ENCODE results near the gene SLC9A9.
A peak's percentile ranks its signal among the peaks of the same experiment; 100 is the strongest.

SLC9A9 gene

DNA sequence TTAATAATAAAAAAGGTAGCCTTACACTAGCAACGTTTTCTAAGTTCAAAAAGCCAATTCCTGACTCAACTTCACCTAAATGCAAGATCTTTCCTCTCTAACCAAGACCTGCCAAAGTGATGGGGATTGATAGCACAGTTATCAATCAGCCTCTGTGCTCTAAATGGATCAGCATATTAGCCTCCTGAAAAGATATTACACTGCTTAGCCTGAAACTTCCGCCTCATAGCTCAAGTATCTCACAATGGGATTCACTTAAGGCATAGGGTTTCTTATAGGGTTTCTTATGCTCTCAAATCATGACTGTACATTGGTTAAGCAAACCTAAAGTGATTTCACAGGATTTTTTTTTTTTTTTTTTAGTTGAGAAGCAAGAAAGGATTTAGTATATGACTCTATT, 436 bp upstream of the SLC9A9 start:
- peaks cover 11% of the 10 kb centered on the region for H3K4me1 ChIP-seq
- no peak overlapping the region for H3K4me3 ChIP-seq
- H3K27me3 ChIP-seq = no peaks in the 10 kb centered on the region
- no peaks in the 10 kb centered on the region for H4K20me1 ChIP-seq
- no peak for TF ChIP-seq Cebpa-rat (IDR thresholded peaks at IDR 0.05)
- peak overlapping the region; percentile 85 for H3K4me2 ChIP-seq
- no peaks in the 10 kb centered on the region for H3K9me3 ChIP-seq
- no peak overlapping the region for H3K27ac ChIP-seq
- H3K36me3 ChIP-seq = no peaks in the 10 kb centered on the region
- H3K9ac ChIP-seq = no peak overlapping the region

DNA sequence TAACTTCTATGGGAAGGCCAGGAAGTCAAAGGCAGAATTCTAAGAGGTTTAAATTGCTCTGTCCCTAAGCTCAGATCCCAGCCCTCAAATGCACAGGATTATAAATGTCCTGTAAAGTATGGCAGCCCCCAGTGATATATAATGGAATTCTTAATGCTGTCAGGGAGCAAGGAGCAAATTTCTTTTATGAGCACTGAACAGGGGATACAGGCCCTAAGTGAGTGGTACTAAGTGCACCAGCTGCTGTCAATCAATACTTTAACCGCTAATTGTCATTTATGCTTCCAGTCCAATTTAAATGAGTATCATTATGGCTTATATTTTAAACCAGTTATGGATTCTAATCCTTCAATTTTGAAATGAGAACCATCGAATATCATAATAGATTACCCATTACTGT, 4.7 kb downstream of the SLC9A9 start:
- peaks cover 8% of the 10 kb centered on the region for H3K4me1 ChIP-seq
- H3K9ac ChIP-seq = no peak overlapping the region
- TF ChIP-seq Cebpa-rat (IDR thresholded peaks at IDR 0.05) = no peak
- H4K20me1 ChIP-seq = no peaks in the 10 kb centered on the region
- H3K4me3 ChIP-seq = no peak overlapping the region
- no peak overlapping the region for H3K27ac ChIP-seq
- no peaks in the 10 kb centered on the region for H3K27me3 ChIP-seq
- no peaks in the 10 kb centered on the region for H3K36me3 ChIP-seq
- H3K9me3 ChIP-seq = no peaks in the 10 kb centered on the region
- no peak overlapping the region for H3K4me2 ChIP-seq

DNA sequence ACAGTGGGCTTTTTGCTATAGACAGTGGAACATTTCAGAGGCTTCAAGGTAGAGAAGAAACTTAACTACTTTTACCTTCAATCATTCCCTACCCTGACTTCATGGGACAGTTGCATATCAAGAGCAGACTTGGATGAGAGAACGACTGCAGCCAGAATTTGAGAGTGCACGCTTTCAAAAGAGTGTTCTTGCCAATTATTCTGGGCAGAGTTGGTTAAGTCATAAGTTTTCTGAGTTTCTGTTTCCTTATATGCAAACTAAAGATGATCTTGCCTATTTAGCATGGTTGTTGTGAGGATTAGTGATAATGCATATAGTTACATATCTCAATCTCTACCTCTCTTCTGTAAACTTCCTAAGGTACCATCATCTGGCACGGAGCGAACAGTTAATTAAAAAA, 7.6 kb downstream of the SLC9A9 start:
- Histone ChIP-seq H3K9ac (no peak overlapping the region), H4K20me1 (no peaks in the 10 kb centered on the region), H3K9me3 (no peaks in the 10 kb centered on the region), H3K36me3 (no peaks in the 10 kb centered on the region), H3K4me2 (no peak overlapping the region), H3K4me1 (no peaks in the 10 kb centered on the region), H3K4me3 (no peak overlapping the region), H3K27me3 (no peaks in the 10 kb centered on the region), H3K27ac (no peak overlapping the region)
- no peak for TF ChIP-seq Cebpa-rat (IDR thresholded peaks at IDR 0.05)

DNA sequence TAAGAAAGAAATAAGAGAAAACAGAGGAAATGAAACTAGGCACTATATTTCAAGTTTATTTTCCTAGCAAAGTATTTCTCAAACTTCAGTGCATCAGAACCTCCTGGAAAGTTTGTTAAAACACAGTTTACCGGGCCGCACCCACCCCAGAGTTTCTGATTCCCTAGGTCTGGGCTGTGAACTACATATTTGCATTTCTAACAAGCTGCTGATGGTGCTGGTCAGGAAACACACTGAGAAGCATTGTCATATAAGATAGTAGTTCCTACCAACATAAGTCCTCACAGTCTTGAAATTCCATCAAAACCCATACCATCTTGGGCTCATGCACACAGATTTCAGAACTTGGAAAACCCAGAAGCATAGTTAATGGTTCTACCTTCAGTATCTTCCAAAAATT, 8.3 kb downstream of the SLC9A9 start:
- Histone ChIP-seq H3K4me3 (no peak overlapping the region), H3K36me3 (no peaks in the 10 kb centered on the region), H3K27ac (no peak overlapping the region), H4K20me1 (no peaks in the 10 kb centered on the region), H3K27me3 (no peaks in the 10 kb centered on the region), H3K4me2 (no peak overlapping the region), H3K4me1 (no peaks in the 10 kb centered on the region), H3K9ac (no peak overlapping the region), H3K9me3 (no peaks in the 10 kb centered on the region)
- no peak for TF ChIP-seq Cebpa-rat (IDR thresholded peaks at IDR 0.05)

DNA sequence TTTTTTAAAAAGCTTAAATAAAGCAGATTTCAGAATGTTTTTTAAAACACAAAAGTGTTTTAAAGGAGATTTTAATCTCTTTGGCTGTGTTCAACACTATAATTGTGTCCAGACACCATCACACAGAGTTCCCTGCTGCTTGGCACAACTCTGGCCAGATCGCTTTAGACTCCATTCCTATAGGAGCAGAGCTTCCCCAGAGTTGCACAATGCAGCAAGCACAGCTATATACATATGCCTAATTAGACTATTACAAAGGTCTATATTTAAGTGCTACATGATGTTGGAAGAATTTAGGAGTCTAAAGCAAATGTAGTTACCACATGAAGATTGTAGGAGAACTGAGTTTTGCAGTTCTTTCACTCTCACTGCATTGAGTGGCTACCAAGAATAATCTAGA, 11.2 kb downstream of the SLC9A9 start:
- H3K27me3 ChIP-seq = no peaks in the 10 kb centered on the region
- no peak overlapping the region for H3K27ac ChIP-seq
- H3K4me1 ChIP-seq = no peaks in the 10 kb centered on the region
- no peaks in the 10 kb centered on the region for H3K36me3 ChIP-seq
- no peak overlapping the region for H3K9ac ChIP-seq
- H3K9me3 ChIP-seq = no peaks in the 10 kb centered on the region
- no peak overlapping the region for H3K4me3 ChIP-seq
- no peak for TF ChIP-seq Cebpa-rat (IDR thresholded peaks at IDR 0.05)
- H4K20me1 ChIP-seq = no peaks in the 10 kb centered on the region
- H3K4me2 ChIP-seq = no peak overlapping the region

DNA sequence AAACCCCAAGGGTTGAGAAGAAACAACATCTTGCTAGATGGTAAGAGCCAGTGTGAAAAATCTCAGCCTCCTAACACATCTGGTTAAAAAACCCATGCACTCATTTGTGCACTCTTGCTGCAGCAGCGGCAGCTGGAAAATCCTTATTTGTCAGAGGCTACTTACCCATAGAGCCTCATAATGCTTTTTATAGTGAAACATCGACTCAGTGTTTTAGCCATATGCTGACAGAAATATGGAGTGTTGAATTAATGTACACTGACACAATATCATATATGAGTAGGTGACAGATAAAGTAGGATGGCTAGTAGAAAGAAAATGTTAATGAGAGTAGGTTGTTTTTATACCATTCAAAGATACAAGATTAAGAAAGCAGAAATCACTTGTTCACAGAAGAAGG, 13.0 kb downstream of the SLC9A9 start:
- Histone ChIP-seq H3K36me3 (no peaks in the 10 kb centered on the region), H3K27me3 (no peaks in the 10 kb centered on the region), H3K27ac (no peak overlapping the region), H4K20me1 (no peaks in the 10 kb centered on the region), H3K9me3 (no peaks in the 10 kb centered on the region), H3K9ac (no peak overlapping the region), H3K4me2 (no peak overlapping the region), H3K4me1 (peaks cover 7% of the 10 kb centered on the region; the same call in 1 of the 2 replicates), H3K4me3 (no peak overlapping the region)
- no peak for TF ChIP-seq Cebpa-rat (IDR thresholded peaks at IDR 0.05)

DNA sequence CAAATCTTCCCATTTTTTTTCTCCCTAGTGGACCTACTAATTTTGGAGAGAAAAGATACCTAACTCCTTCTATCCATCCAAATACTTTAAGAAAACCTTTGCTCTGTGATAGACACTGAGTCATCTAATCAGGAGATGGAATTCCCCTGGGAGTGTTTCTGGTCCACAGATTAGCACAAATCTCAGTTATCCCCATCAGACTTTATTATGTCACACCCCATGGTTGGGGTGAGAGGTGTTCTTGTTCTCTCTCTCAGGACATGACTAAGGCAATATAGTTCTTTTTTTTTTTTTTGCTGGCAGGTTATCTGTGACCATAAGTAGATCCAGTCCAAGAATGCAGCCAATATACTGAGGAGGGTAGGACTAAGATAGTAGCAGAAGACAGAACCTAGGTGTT, 15.8 kb downstream of the SLC9A9 start:
- TF ChIP-seq Cebpa-rat (IDR thresholded peaks at IDR 0.05) = no peak
- no peak overlapping the region for H3K4me2 ChIP-seq
- no peak overlapping the region for H3K4me3 ChIP-seq
- H3K27me3 ChIP-seq = no peaks in the 10 kb centered on the region
- no peak overlapping the region for H3K9ac ChIP-seq
- no peaks in the 10 kb centered on the region for H4K20me1 ChIP-seq
- no peak overlapping the region for H3K27ac ChIP-seq
- no peaks in the 10 kb centered on the region for H3K9me3 ChIP-seq
- H3K36me3 ChIP-seq = no peaks in the 10 kb centered on the region
- H3K4me1 ChIP-seq = peaks cover 7% of the 10 kb centered on the region; the same call in 1 of the 2 replicates

DNA sequence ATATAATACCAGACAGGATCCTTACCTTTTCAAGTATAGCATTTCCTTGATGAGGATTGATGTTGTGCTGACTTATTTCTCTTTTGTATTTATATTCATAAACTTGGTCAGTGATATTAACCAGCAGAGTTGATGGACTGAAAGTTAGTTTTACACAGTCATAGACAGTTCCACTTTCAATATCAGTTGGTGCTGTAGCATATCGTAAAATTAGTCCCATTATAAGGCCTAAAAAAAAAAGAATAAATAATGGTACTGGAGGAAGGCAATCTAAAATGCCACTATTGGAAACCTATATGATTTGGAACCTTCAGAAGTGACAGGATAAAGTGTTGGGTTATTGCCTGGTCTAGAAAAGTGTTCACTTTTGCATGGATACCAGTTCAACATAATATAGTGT, 16.3 kb downstream of the SLC9A9 start:
- peaks cover 7% of the 10 kb centered on the region; the same call in 1 of the 2 replicates for H3K4me1 ChIP-seq
- no peaks in the 10 kb centered on the region for H4K20me1 ChIP-seq
- H3K27me3 ChIP-seq = no peaks in the 10 kb centered on the region
- no peaks in the 10 kb centered on the region for H3K9me3 ChIP-seq
- no peak overlapping the region for H3K27ac ChIP-seq
- no peak overlapping the region for H3K4me2 ChIP-seq
- H3K4me3 ChIP-seq = no peak overlapping the region
- H3K9ac ChIP-seq = no peak overlapping the region
- H3K36me3 ChIP-seq = no peaks in the 10 kb centered on the region
- no peak for TF ChIP-seq Cebpa-rat (IDR thresholded peaks at IDR 0.05)

DNA sequence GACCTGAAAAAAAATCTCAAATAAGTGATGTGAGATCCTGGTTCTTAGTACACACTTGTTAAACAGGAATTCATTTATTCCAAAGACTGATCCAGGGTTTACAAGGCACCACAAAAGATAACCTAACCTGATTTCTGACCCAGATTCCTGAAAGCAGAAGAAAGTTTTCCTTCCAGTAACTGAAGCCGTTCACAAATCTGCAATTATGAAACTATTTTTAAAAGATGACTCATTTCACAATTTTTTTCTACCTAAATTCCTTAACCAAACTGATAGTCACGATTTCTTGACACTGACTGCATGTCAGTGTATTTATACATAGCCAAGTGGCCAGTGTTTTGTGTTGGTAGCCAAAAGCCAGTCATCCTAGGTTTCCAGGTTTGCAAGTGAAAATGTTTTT, 17.1 kb downstream of the SLC9A9 start:
- Histone ChIP-seq H3K9ac (no peak overlapping the region), H3K4me1 (peaks cover 13% of the 10 kb centered on the region), H3K27ac (no peak overlapping the region), H4K20me1 (no peaks in the 10 kb centered on the region), H3K36me3 (no peaks in the 10 kb centered on the region), H3K4me3 (no peak overlapping the region), H3K9me3 (0 out of 2 replicates have a peak, but pooled peaks cover under 1% of the 10 kb centered on the region), H3K27me3 (no peaks in the 10 kb centered on the region), H3K4me2 (peak overlapping the region; percentile 28; the same call in 1 of the 2 replicates)
- TF ChIP-seq Cebpa-rat (IDR thresholded peaks at IDR 0.05) = no peak

DNA sequence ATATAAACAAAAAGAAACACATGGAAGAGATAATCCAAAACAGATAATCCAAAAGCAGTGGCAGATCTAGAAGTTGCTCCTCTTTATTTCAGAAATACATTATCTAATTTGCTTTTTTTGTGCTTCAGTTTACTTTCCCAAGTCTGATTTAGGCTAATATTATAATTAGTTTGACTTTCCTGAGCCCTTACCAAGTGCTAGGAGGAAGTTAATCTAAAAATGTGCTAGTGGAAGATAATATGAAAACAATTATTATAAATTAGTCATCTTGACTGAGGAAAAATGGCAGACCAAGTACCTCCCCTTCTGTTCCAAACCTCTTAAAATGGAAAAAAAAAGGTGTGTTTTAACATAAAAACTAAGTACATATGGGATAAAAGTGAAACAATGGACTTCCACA, 17.5 kb downstream of the SLC9A9 start:
- no peak overlapping the region for H3K9ac ChIP-seq
- no peaks in the 10 kb centered on the region for H3K36me3 ChIP-seq
- no peak overlapping the region for H3K27ac ChIP-seq
- H3K4me2 ChIP-seq = peak overlapping the region; percentile 28; the same call in 1 of the 2 replicates
- H4K20me1 ChIP-seq = no peaks in the 10 kb centered on the region
- no peak overlapping the region for H3K4me3 ChIP-seq
- TF ChIP-seq Cebpa-rat (IDR thresholded peaks at IDR 0.05) = no peak
- peaks cover 17% of the 10 kb centered on the region for H3K4me1 ChIP-seq
- 0 out of 2 replicates have a peak, but pooled peaks cover 4% of the 10 kb centered on the region for H3K9me3 ChIP-seq
- no peaks in the 10 kb centered on the region for H3K27me3 ChIP-seq

DNA sequence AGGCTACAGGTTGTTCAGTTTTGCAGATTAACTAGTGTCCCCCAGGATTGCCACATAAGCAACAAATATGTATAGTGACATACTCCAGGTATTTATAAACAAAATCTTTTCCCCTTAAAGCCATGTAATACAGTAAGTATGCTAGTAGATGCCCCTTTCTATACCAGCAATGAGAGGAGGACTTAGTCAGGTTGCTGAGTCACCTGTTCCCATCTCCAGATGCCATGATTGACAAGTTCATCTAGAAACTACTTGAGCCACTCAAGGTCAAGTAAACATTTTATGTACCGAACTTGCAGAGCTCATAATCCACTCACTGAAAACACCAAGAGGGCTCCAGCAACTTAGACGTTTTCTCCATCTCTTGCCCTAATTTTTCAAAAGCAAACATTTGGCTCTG, 18.2 kb downstream of the SLC9A9 start:
- H3K4me1 ChIP-seq = peaks cover 24% of the 10 kb centered on the region
- no peak overlapping the region for H3K4me3 ChIP-seq
- H3K9ac ChIP-seq = no peak overlapping the region
- 0 out of 2 replicates have a peak, but pooled peaks cover 5% of the 10 kb centered on the region for H3K9me3 ChIP-seq
- no peak for TF ChIP-seq Cebpa-rat (IDR thresholded peaks at IDR 0.05)
- no peak overlapping the region for H3K4me2 ChIP-seq
- H4K20me1 ChIP-seq = no peaks in the 10 kb centered on the region
- no peaks in the 10 kb centered on the region for H3K27me3 ChIP-seq
- H3K27ac ChIP-seq = no peak overlapping the region
- no peaks in the 10 kb centered on the region for H3K36me3 ChIP-seq
